IMR-90 (cell line): Measurements from ENCODE around the gene OTOGL. TPM values are rescaled to one million over a fixed set of nuclear protein-coding genes. Genes with fewer than 3 reads are reported as not detected.

Source experiments
- ATAC-seq: fragments of 200-7000 bp; cut with Tn5 transposase; 2 replicates; pipeline ENCODE4 v1.9.1; 2020; ENCODE audit warnings: low read depth, mild to moderate bottlenecking, moderate library complexity
- BruUV-seq: library from RNA; stranded (reverse); fragments of 400-500 nt; replicated peaks from 2 replicates; lab custom pipeline; 2021; lab: Mats Ljungman, UMichigan
- CTCF ChIA-PET: fragments of 300-600 bp; formaldehyde crosslinking; extraction: SDS; loops from one replicate; lab custom pipeline; 2021; ENCODE audit warnings: antibody characterized with exemption; lab: Yijun Ruan, JAX
- POLR2A ChIA-PET: fragments of 300-600 bp; sonication (Branson Sonifier 250); formaldehyde crosslinking; loops from one replicate; lab custom pipeline; 2022; ENCODE audit warnings: antibody characterized with exemption; ENCODE audit not compliant: unreplicated experiment; lab: Charles Lee
- DNase-seq: peaks from one replicate; pipeline ENCODE4 v3.0.0; 2013
- H2AFZ ChIP-seq: replicated peaks from 2 replicates; pipeline ENCODE3; 2013; ENCODE audit warnings: low read length, mild to moderate bottlenecking; ENCODE audit not compliant: poor library complexity
- H2AK5ac ChIP-seq: 2 replicates; pipeline ENCODE4 v1.6.1; 2013; ENCODE audit warnings: low read depth, low read length, inconsistent platforms
- H2AK9ac ChIP-seq: replicated peaks from 2 replicates; pipeline ENCODE3; 2013; ENCODE audit warnings: mild to moderate bottlenecking, low read depth, low read length, moderate library complexity; ENCODE audit not compliant: poor library complexity
- H2BK120ac ChIP-seq: 2 replicates; pipeline ENCODE4 v1.6.1; 2013; ENCODE audit warnings: low read depth, low read length, inconsistent platforms
- H2BK15ac ChIP-seq: 3 replicates; pipeline ENCODE4 v1.6.1; 2013; ENCODE audit warnings: low read depth, low read length, inconsistent platforms
- H2BK20ac ChIP-seq: 2 replicates; pipeline ENCODE4 v1.6.1; 2013; ENCODE audit warnings: low read depth, mild to moderate bottlenecking, inconsistent platforms, low read length, moderate library complexity
- H2BK5ac ChIP-seq: 2 replicates; pipeline ENCODE4 v1.6.1; 2013; ENCODE audit warnings: mild to moderate bottlenecking, low read depth, low read length, inconsistent platforms; ENCODE audit not compliant: poor library complexity, severe bottlenecking
- H3K14ac ChIP-seq: replicated peaks from 2 replicates; pipeline ENCODE4 v1.6.1; 2013; ENCODE audit warnings: low read depth, low read length, inconsistent platforms
- H3K18ac ChIP-seq: 2 replicates; pipeline ENCODE4 v1.6.1; 2013; ENCODE audit warnings: low read depth, low read length, control low read depth
- H3K23ac ChIP-seq: 2 replicates; pipeline ENCODE4 v1.6.1; 2013; ENCODE audit warnings: low read depth, low read length, inconsistent platforms
- H3K27ac ChIP-seq: 2 replicates; pipeline ENCODE4 v1.5.1; 2013; ENCODE audit warnings: mild to moderate bottlenecking, control low read depth, low read length; ENCODE audit not compliant: insufficient read depth
- H3K27me3 ChIP-seq: 2 replicates; pipeline ENCODE4 v1.6.1; 2013; ENCODE audit warnings: low read length; ENCODE audit not compliant: control insufficient read depth, insufficient read depth
- H3K36me3 ChIP-seq: 2 replicates; pipeline ENCODE4 v1.6.1; 2013; ENCODE audit warnings: low read length, mixed read lengths; ENCODE audit not compliant: control insufficient read depth, insufficient read depth
- H3K4ac ChIP-seq: 2 replicates; pipeline ENCODE4 v1.6.1; 2013; ENCODE audit warnings: low read depth, low read length, inconsistent platforms
- H3K4me1 ChIP-seq: 2 replicates; pipeline ENCODE4 v1.6.1; 2013; ENCODE audit warnings: low read length, mixed read lengths; ENCODE audit not compliant: control insufficient read depth, insufficient read depth
- H3K4me2 ChIP-seq: 2 replicates; pipeline ENCODE4 v1.6.1; 2013; ENCODE audit warnings: low read depth, mild to moderate bottlenecking, control low read depth, low read length, moderate library complexity
- H3K4me3 ChIP-seq: 2 replicates; pipeline ENCODE4 v1.5.1; 2013; ENCODE audit warnings: low read depth, mild to moderate bottlenecking, control low read depth, low read length, moderate library complexity; ENCODE audit not compliant: insufficient read depth
- H3K56ac ChIP-seq: 2 replicates; pipeline ENCODE4 v1.6.1; 2013; ENCODE audit warnings: low read length, inconsistent platforms; ENCODE audit not compliant: insufficient read depth; ENCODE audit errors: extremely low read depth
- H3K79me1 ChIP-seq, 2 experiments: 2 replicates each; pipeline ENCODE4 v1.6.1; 2013; ENCODE audit warnings: low read length in 2 of 2, inconsistent platforms in 1 of 2, low read depth in 1 of 2
- H3K9ac ChIP-seq: 2 replicates; pipeline ENCODE4 v1.6.1; 2013; ENCODE audit warnings: low read depth, low read length, control low read depth
- H3K9me1 ChIP-seq: 2 replicates; pipeline ENCODE4 v1.6.1; 2013; ENCODE audit warnings: low read length, inconsistent platforms; ENCODE audit not compliant: insufficient read depth
- H3K9me3 ChIP-seq: 2 replicates; pipeline ENCODE4 v1.6.1; 2013; ENCODE audit warnings: low read length; ENCODE audit not compliant: control insufficient read depth, insufficient read depth
- H4K20me1 ChIP-seq: 2 replicates; pipeline ENCODE4 v1.6.1; 2013; ENCODE audit warnings: low read length, inconsistent platforms; ENCODE audit not compliant: insufficient read depth
- H4K5ac ChIP-seq: 2 replicates; pipeline ENCODE4 v1.6.1; 2013; ENCODE audit warnings: mild to moderate bottlenecking, low read depth, low read length, control low read depth
- H4K8ac ChIP-seq, 2 experiments: 2 replicates each; pipeline ENCODE4 v1.6.1; 2013; ENCODE audit warnings: low read depth in 2 of 2, low read length in 2 of 2, control low read depth in 1 of 2, inconsistent platforms in 1 of 2
- H4K91ac ChIP-seq: 2 replicates; pipeline ENCODE4 v1.6.1; 2013; ENCODE audit warnings: low read depth, low read length, inconsistent platforms; ENCODE audit not compliant: insufficient read depth
- ELK1 ChIP-seq: fragments of 150-350 bp; IDR thresholded peaks from 2 replicates; pipeline ENCODE4 v1.6.1; 2016; ENCODE audit warnings: low read depth, mild to moderate bottlenecking, low read length, moderate library complexity, borderline replicate concordance
- MAFK ChIP-seq: IDR thresholded peaks from 2 replicates; pipeline ENCODE4 v1.6.1; 2012; ENCODE audit warnings: low read depth, low read length, improper control_type of control experiment
- dilution Hi-C: fragments of 300-500 bp; cut with HindIII; formaldehyde crosslinking; loops from one replicate; pipeline ENCODE4 v1.14.3; 2018; ENCODE audit warnings: low sequenced_read_pairs; ENCODE audit not compliant: unreplicated experiment
- in situ Hi-C: fragments of 300-500 bp; cut with MboI; formaldehyde crosslinking; loops from 3 replicates; pipeline ENCODE4 v1.14.3; 2019; ENCODE audit warnings: low sequenced_read_pairs, inconsistent platforms, mixed read lengths
- intact Hi-C: fragments of 100-400 bp; cut with micrococcal nuclease; formaldehyde crosslinking; loops from 2 replicates; pipeline ENCODE4 v1.10.0; 2022
- polyA plus RNA-seq, 3 experiments: library from polyadenylated mRNA; depleted of rRNA; stranded (reverse); fragments of >200 nt; gene quantifications; 2 replicates each; pipeline ENCODE4 v1.2.3, GENCODE V29; 2012; ENCODE audit warnings: low replicate concordance in 1 of 3
- total RNA-seq: library from RNA; depleted of rRNA; stranded (reverse); fragments of >200 nt; gene quantifications from 2 replicates; pipeline ENCODE4 v1.2.3, GENCODE V29; 2012

OTOGL gene
- total and polyA plus RNA-seq, 2 of the 4 experiments (the other 2 are of a cell fraction), result 0.10 to 0.18 TPM

GRCh38 chr12:80359703-80360102 lies 260.4 kb downstream of the OTOGL start:
- Histone ChIP-seq H3K4me2 (no peak overlapping the region), H4K91ac (no peak overlapping the region), H2AFZ (no peak overlapping the region), H2BK20ac (no peak overlapping the region), H3K4ac (no peak overlapping the region), H3K36me3 (no peaks in the 10 kb centered on the region), H3K18ac (no peak overlapping the region), H3K79me1 (no peaks in the 10 kb centered on the region), H3K27ac (no peak overlapping the region), H3K9me1 (no peaks in the 10 kb centered on the region), H3K9me3 (no peaks in the 10 kb centered on the region), H2AK9ac (no peak overlapping the region), H3K9ac (no peak overlapping the region), H3K4me3 (no peak overlapping the region), H4K8ac (no peak overlapping the region), H4K20me1 (no peaks in the 10 kb centered on the region), H2AK5ac (no peak overlapping the region), H4K5ac (no peak overlapping the region), H2BK15ac (no peak overlapping the region), H3K56ac (no peak overlapping the region), H2BK5ac (no peak overlapping the region), H3K23ac (no peak overlapping the region), H3K14ac (no peak overlapping the region), H3K4me1 (no peaks in the 10 kb centered on the region), H3K27me3 (no peaks in the 10 kb centered on the region), H2BK120ac (no peak overlapping the region)
- no TSS peak for BruUV-seq
- intact Hi-C loops, result no loop called here
- ChIA-PET CTCF (no interaction called here), POLR2A (no interaction called here)
- in situ Hi-C loops, result no loop called here
- TF ChIP-seq ELK1 (no peak), MAFK (peak; percentile 43; the same call in 1 of the 2 replicates)
- dilution Hi-C loops, result no loop called here
- DNase-seq (no peak), ATAC-seq (no peak)
